Stimulated activated CD4-positive, alpha-beta T cell treated with anti-CD3 and anti-CD28 coated beads, TNF-alpha, amount 100 ng/mL, for 24 hours (primary cell): Measurements from ENCODE around the gene PDE1C.
"Not testable (repeated sequence)": the region's sequence is repeated elsewhere in the genome, so short reads cannot be mapped to it uniquely, and the experiment has no call there.

Experiments
- DNase-seq, 3 experiments: peaks; one replicate each; pipeline ENCODE4 v3.0.0-alpha.2; 2020; ENCODE audit warnings: low read depth in 3 of 3

PDE1C gene

GRCh38 chr7:32070406-32071360 lies at the start of gene PDE1C:
Gene PDE1C, minus strand, starts transcription at chr7:32070407.
- no peak for DNase-seq

- no peak for DNase-seq
These were observed 49.6 kb upstream of the PDE1C start for GRCh38 chr7:32119790-32120196.

DNA sequence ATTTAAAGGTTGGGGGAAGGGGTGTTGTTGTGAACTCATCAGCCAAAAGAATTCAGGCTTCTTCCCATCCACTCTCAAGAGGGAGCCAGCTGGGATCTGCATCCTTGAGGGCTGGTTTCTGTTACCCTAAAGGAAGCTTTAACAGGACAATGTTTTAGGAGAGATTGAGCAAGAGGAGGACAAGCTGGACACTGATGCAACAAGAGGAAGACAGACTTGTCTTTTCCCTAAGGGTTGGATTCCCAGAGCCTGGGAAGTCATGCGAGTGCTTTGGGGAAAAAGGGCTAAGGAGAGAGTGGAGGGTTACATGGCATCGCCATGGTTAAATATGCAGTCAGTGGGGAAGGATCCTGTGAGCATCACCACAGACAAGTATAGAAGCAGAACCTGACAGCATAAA lies 47.6 kb upstream of the PDE1C start:
- no peak for DNase-seq

DNA sequence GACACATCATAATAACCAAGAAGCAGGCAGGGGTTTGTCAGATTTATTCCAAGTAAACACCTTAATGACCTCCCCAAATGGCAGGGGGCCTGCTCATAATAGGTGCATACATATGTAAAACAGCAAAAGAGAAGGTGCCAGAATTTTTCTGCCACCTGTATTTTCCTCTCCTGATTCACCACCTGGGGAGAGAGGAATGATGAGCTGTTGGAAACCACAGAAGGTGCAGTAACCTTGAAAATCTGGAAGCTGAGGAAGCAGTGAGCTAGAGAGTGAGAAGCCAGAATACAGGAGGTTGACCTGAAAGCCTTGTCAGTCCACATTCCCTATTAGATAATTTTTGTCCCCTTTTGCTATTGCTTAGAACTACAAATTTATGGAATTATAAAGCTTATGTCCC lies 46.2 kb upstream of the PDE1C start:
- DNase-seq, result no peak

DNA sequence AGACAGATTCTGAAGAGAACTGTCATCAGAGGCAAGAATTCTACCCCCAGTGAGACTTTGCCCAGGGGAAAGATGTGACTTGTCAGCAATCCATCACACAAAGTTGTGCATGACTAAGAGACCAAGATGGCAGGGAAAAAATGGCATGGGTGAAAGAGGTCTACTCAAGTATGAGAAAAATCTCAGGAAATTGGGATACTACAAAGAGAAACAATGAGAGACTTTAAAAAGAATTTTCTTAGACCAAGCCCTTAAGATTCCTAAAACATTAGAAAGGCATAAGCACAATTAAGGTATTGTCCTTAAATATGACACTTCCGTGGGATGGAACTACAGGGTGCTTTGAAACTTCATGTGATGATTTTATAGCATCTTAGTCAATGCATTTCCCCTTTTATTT lies 45.6 kb upstream of the PDE1C start:
- no peak for DNase-seq

DNA sequence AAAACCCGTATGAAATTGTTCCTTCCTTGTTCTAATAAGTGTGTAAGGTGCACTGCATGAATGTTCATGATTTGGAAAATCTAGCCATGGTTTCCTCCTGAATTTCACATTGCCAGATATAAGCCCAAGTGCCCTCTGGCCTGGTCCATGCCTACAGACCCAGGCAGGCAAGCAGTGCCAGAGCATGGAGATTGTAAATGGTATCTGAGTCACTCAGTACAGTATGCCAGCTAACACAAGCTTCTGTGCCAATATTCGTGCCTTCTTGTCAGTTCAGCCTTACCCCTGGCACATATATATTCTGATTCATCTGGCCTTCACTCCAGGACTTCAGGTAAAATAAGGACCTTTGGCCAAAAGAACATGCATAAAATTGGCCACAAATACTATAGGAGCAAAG lies 38.4 kb upstream of the PDE1C start:
- DNase-seq, result no peak

GRCh38 chr7:32104766-32105165 lies 34.6 kb upstream of the PDE1C start:
- no peak for DNase-seq

GRCh38 chr7:32103361-32103760 lies 33.2 kb upstream of the PDE1C start:
- DNase-seq, result no peak

DNA sequence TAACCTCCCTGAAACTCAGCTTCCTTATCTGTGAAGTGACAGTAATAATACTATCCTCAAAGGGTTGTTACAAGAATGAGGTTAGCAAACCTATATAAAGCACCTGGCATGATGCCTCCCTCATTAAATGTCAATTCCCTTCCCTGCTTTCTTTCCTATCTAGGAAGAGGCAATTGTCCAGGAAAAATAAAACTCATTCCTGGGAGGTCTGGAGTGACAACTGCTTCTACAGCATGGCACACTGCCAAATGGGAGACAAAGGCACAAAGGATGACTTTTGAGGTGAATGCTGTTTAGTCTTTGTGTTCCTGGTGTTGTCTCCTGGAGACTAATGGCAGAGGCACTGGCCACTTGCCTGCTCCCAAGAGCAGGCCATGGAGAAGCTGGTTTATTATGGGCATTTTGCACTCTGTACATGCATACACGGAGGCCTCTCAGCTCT lies 32.2 kb upstream of the PDE1C start:
- no peak for DNase-seq

- no peak for DNase-seq
These were observed 30.2 kb upstream of the PDE1C start for GRCh38 chr7:32100407-32100907.

DNA sequence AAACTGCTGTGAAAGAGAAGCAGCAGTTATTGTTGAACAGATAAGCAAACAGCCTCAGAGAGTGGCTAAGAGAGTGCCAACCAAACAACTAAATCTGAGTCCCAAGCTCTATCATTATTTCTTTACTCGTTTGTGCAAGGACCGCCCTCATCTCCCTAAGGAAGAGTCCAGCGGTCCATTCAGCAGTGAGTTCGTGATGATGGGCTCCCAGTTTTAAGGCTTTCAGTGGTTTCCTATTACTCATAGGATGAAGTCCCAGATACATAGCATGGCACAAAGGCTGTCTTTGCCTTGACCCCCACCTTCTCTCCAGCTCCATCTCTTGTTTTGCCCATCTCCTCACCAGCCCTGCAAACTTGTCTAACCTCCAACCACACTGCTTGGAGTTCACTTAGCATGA lies 24.3 kb upstream of the PDE1C start:
- DNase-seq, result no peak

DNA sequence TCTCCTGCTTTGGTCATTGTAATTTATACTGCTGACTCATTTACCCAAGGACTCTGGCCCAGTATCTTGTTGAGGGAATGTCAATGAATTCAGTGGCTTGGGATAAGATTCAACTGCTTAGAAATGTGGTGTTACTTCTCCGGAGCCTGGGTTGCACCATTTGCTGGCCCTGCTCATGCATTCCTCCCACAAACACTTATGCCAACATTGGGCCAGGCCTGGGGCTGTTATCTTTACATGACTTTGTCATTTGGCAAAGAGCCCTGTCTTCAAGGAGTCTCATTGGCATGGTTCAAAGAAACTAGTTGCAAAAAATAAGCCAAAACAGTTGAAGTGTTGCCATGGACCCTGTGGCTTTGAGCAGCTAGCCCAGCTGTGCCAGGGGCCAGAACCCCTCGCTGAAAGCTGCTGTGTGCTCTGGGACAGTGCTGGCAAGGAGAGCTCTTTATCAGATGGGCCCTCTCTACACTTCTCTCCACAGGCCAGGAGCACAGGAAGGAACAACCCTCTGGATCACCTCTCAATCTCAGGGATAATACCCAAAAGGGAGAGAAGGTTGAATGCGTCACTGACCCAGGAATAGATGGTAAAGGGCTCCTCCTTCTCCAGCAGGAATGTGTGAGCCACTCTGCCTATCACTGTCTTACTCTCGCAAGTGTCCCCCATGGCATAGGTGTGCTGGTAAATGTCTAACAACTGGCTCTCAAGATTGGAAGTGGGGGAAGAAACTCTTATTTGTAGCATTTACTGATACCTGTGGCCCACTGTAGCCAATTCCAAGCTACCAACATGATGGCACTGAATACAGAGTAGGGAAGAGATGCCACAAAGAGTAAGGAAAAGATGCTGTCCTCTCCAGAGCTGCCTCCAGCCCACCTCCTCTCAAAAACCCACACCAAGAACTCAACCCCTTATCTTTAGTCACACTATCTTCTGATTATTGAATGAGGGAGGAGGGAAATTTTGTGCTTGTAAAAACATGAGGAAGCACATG lies 23.5 kb upstream of the PDE1C start:
- no peak for DNase-seq

- no peak for DNase-seq
These were observed 22.1 kb upstream of the PDE1C start for GRCh38 chr7:32092346-32092745.

- DNase-seq, result no peak
These were observed 21.5 kb upstream of the PDE1C start for GRCh38 chr7:32091608-32092210.

DNA sequence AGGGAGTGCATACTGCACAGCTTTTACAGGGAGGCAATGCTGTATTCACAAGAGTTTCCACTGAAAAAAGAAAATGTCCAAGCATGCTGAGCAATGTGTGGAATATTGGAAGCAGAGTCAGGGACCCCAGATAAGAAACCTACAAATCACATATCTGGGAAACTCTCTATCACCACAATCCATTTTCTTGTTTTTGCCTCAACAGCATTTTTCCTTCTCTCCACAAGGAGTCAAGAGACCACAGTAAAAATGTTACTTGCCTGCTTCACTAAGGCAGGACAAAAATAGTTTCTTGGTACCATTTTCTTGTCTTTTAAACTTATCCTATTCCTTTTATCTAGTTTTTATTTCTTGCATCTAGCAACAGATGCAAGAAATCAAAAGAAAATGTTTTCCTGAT lies 19.5 kb upstream of the PDE1C start:
- no peak for DNase-seq

GRCh38 chr7:32089256-32089655 lies 19.0 kb upstream of the PDE1C start:
- no peak for DNase-seq

DNA sequence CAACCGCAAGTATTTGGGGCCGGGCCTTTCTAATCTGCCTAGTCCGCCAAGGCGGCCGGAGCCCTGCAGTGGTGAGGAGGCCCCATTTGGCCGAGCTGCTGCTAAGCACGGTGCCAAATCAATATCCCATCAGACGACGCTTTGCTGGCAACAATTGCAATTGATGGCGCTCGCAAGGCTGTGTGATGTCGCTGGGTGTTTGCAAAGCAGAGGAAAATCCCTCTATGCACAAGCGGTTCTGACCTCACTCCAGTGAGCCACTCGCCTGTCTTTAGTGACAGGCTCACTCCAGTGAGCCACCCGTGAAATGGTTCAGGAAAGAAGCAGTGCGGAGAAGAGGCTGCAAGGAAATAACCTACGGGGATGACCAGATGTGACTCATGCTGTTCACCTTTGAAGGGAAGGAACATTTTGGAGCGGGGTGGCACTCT lies 18.3 kb upstream of the PDE1C start:
- no peak for DNase-seq

DNA sequence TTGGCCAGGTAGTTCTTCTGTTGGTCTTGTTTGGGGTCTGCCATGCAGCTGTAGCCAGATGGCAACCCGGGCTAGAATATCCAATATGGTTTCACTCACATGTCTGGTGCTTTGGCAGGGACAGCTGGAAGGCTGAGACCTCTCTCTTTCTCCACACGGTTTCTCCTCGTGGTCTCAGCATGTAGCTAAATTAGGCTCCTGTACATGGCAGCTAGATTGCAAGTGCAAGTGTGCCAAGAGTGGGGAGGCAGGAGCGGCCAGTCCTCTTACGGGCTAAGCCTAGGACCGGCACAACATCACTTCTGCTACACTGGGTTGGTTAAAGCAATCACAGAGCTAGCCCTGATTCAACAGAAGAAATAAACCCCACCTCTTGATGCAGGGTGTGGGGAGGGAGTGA lies 9.3 kb upstream of the PDE1C start:
- no peak for DNase-seq

DNA sequence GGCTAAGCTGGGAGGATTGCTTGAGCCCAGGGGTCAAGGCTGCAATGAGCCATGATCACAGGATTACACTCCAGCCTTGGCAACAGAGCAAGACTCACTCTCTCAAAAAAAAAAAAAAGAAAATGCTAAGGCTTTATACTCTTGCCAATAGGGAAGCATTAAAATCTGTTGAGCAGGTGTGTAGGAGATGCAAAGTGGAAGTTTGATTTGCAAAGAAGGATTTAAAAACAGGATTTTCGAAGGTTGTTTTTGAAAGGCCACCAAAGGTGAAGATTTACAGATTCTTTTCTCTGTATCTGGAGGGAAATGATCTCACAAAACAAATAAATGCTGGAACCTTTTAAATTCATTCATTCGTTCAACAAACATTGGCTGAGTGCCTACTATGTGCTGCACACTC lies 8.6 kb upstream of the PDE1C start:
- DNase-seq, result no peak

GRCh38 chr7:32077806-32078205 lies 7.6 kb upstream of the PDE1C start:
- DNase-seq, result no peak

DNA sequence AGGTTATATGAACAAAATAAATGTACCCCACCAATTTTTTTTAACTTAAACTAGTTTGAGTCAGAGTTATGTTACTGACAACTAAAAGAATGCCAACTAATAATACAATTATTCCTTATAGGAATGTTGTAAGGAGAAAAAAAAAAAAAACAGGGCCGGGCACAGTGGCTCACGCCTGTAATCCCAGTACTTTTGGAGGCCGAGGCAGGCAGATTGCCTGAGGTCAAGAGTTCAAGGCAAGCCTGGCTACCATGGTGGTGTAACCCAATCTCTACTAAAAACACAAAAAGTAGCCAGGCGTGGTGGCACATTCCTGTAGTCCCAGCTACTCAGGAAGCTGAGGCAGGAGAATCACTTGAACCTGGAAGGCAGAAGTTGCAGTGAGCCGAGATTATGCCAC lies 6.6 kb upstream of the PDE1C start:
- not testable (repeated sequence) for DNase-seq

GRCh38 chr7:32075612-32076011 lies 5.4 kb upstream of the PDE1C start:
- no peak for DNase-seq
